ENCODE measurements around the gene GRK4. TPM values are rescaled to one million over a fixed set of nuclear protein-coding genes. Genes with fewer than 3 reads are reported as not detected.
"Not testable (repeated sequence)": the region's sequence is repeated elsewhere in the genome, so short reads cannot be mapped to it uniquely, and the experiment has no call there.

The GRK4 gene
- total RNA-seq, 2 donors from 2014 or later = 7.0 to 8.2 TPM

GRCh38 chr4:3044870-3045819, 81.8 kb downstream of the GRK4 start:
- Histone ChIP-seq H3K36me3 (no peaks in the 10 kb centered on the region), H3K4me3 (no peak overlapping the region), H3K27ac (no peak overlapping the region), H3K9me3 (no peaks in the 10 kb centered on the region), H3K4me1 (peaks cover 0 to 24% of the 10 kb centered on the region in 2 donors), H3K27me3 (no peaks in the 10 kb centered on the region)
- no peak for TF ChIP-seq CTCF (IDR thresholded peaks at IDR 0.05)
- peak; percentile 82 for DNase-seq (ENCODE audit: low spot score)

GRCh38 chr4:3046162-3046561, 82.8 kb downstream of the GRK4 start:
- Histone ChIP-seq H3K4me1 (peaks cover 0 to 20% of the 10 kb centered on the region in 2 donors), H3K27ac (no peak overlapping the region), H3K4me3 (no peak overlapping the region), H3K27me3 (no peaks in the 10 kb centered on the region), H3K9me3 (no peaks in the 10 kb centered on the region), H3K36me3 (no peaks in the 10 kb centered on the region)
- no peak for DNase-seq (ENCODE audit: low spot score)
- TF ChIP-seq CTCF (IDR thresholded peaks at IDR 0.05) = no peak

- no peak overlapping the region for H3K4me3 ChIP-seq
- H3K36me3 ChIP-seq = no peaks in the 10 kb centered on the region
- no peak for TF ChIP-seq CTCF (IDR thresholded peaks at IDR 0.05)
- H3K27me3 ChIP-seq = no peaks in the 10 kb centered on the region
- no peak for DNase-seq (ENCODE audit: low spot score)
- peaks cover 0 to 15% of the 10 kb centered on the region in 2 donors for H3K4me1 ChIP-seq
- H3K9me3 ChIP-seq = no peaks in the 10 kb centered on the region
- no peak overlapping the region for H3K27ac ChIP-seq
Measured at GRCh38 chr4:3046623-3047022, 83.3 kb downstream of the GRK4 start.

GRCh38 chr4:3047464-3048286, 84.3 kb downstream of the GRK4 start:
- Histone ChIP-seq H3K27ac (no peak overlapping the region), H3K27me3 (no peaks in the 10 kb centered on the region), H3K4me1 (peaks cover 0 to 5% of the 10 kb centered on the region in 2 donors), H3K4me3 (peak overlapping the region in 1 of 2 donors; percentile 27), H3K36me3 (no peaks in the 10 kb centered on the region), H3K9me3 (no peaks in the 10 kb centered on the region)
- DNase-seq (ENCODE audit: low spot score) = peak; percentile 71
- TF ChIP-seq CTCF (IDR thresholded peaks at IDR 0.05) = peak; percentile 63 to 77

- H3K4me1 ChIP-seq; DNase-seq (ENCODE audit: low spot score); H3K27ac ChIP-seq; H3K36me3 ChIP-seq; H3K4me3 ChIP-seq; H3K9me3 ChIP-seq; H3K27me3 ChIP-seq: not testable (repeated sequence)
Measured at GRCh38 chr4:3051141-3051897, 87.9 kb downstream of the GRK4 start.
